Astrocyte (in vitro differentiated cells and primary cell): ENCODE results near the gene SLC6A3. TPM values are rescaled to one million over a fixed set of nuclear protein-coding genes. Genes with fewer than 3 reads are reported as not detected.

Source experiments
- DNase-seq: peaks from one replicate; pipeline ENCODE4 v3.0.0-alpha.2; 2010; ENCODE audit warnings: low read depth
- FAIRE-seq: peaks from 2 replicates; lab custom pipeline; 2011; peaks lifted over from hg19 to GRCh38; lab: Jason Lieb, UNC
- H2AFZ ChIP-seq: 2 replicates; pipeline ENCODE4 v1.6.0; 2012; ENCODE audit warnings: low read depth, low read length, inconsistent platforms
- H3K27ac ChIP-seq: 2 replicates; pipeline ENCODE4 v1.5.1; 2011; ENCODE audit warnings: low read depth, low read length, inconsistent platforms
- H3K27me3 ChIP-seq: 2 replicates; pipeline ENCODE4 v1.6.0; 2011; ENCODE audit warnings: low read length, inconsistent platforms; ENCODE audit not compliant: insufficient read depth
- H3K36me3 ChIP-seq: 2 replicates; pipeline ENCODE4 v1.5.1; 2011; ENCODE audit warnings: low read length, inconsistent platforms; ENCODE audit not compliant: insufficient read depth
- H3K4me1 ChIP-seq: 2 replicates; pipeline ENCODE4 v1.5.1; 2011; ENCODE audit warnings: low read length, inconsistent platforms; ENCODE audit not compliant: insufficient read depth
- H3K4me2 ChIP-seq: 2 replicates; pipeline ENCODE4 v1.6.0; 2012; ENCODE audit warnings: low read length, inconsistent platforms
- H3K4me3 ChIP-seq: 2 replicates; pipeline ENCODE4 v1.5.1; 2011; ENCODE audit warnings: low read depth, mild to moderate bottlenecking, low read length, inconsistent platforms; ENCODE audit not compliant: insufficient read depth
- H3K79me2 ChIP-seq: 2 replicates; pipeline ENCODE4 v1.6.0; 2012; ENCODE audit warnings: mild to moderate bottlenecking, low read length, inconsistent platforms; ENCODE audit not compliant: insufficient read depth
- H3K9ac ChIP-seq: 2 replicates; pipeline ENCODE4 v1.6.0; 2012; ENCODE audit warnings: mild to moderate bottlenecking, low read length, inconsistent platforms
- H3K9me3 ChIP-seq: 2 replicates; pipeline ENCODE4 v1.5.1; 2012; ENCODE audit warnings: low read depth, mild to moderate bottlenecking, low read length, inconsistent platforms; ENCODE audit not compliant: insufficient read depth
- H4K20me1 ChIP-seq: 2 replicates; pipeline ENCODE4 v1.6.0; 2012; ENCODE audit warnings: low read length, inconsistent platforms; ENCODE audit not compliant: insufficient read depth
- H3K27ac Mint-ChIP-seq: one replicate; pipeline ENCODE4 v1.8.0; 2021; ENCODE audit warnings: mild to moderate bottlenecking, mixed read lengths; ENCODE audit not compliant: unreplicated experiment
- H3K27me3 Mint-ChIP-seq: one replicate; pipeline ENCODE4 v1.8.0; 2021; ENCODE audit warnings: low read depth, mixed read lengths; ENCODE audit not compliant: unreplicated experiment
- H3K36me3 Mint-ChIP-seq: one replicate; pipeline ENCODE4 v1.8.0; 2021; ENCODE audit warnings: low read depth, mixed read lengths; ENCODE audit not compliant: unreplicated experiment
- H3K4me1 Mint-ChIP-seq: one replicate; pipeline ENCODE4 v1.8.0; 2021; ENCODE audit warnings: low read depth, mixed read lengths; ENCODE audit not compliant: unreplicated experiment
- H3K4me3 Mint-ChIP-seq: one replicate; pipeline ENCODE4 v1.8.0; 2021; ENCODE audit warnings: mild to moderate bottlenecking, moderate library complexity, mixed read lengths; ENCODE audit not compliant: unreplicated experiment
- H3K9me3 Mint-ChIP-seq: one replicate; pipeline ENCODE4 v1.8.0; 2021; ENCODE audit warnings: mild to moderate bottlenecking, mixed read lengths; ENCODE audit not compliant: unreplicated experiment
- EZH2 ChIP-seq: IDR thresholded peaks from 2 replicates; pipeline ENCODE4 v1.6.1; 2012; ENCODE audit warnings: mild to moderate bottlenecking, low read length, inconsistent platforms; ENCODE audit not compliant: insufficient read depth
- total RNA-seq: library from RNA; stranded (reverse); gene quantifications from 2 replicates; pipeline ENCODE4 v1.2.1, GENCODE V29; 2021
- TF ChIP-seq, protein P1 (sequence below): IDR thresholded peaks from 2 replicates; pipeline ENCODE4 v1.5.1; 2011; ENCODE audit warnings: low read depth, mild to moderate bottlenecking, inconsistent platforms, low read length, moderate library complexity; ENCODE audit not compliant: insufficient read depth

SLC6A3 gene
- total RNA-seq, 1 donor from 2014 or later, result 0.07 TPM

DNA sequence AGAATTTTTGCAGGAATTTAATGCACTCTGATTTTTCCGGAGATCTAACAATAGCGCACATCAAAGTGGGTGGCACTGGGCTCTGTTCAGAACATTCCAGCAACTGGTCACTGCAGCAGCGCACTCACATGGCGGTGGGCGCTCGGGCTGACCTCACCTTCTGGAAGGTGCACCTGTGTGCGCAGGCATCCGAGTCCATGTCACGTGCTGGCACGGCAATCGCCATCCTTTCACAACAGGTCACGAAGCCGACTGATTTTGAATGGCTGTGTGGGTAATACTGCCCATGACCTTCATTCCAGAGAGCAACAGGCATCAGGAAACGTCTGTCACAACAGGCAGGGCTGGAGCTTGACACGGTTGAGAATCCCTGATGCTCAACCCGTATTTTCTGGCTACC is 81.7 kb downstream of the SLC6A3 start:
- no peaks in the 10 kb centered on the region for H3K4me1 Mint-ChIP-seq
- peaks cover 12% of the 10 kb centered on the region for H3K27me3 ChIP-seq
- H3K9me3 Mint-ChIP-seq, result no peaks in the 10 kb centered on the region
- no peak overlapping the region for H2AFZ ChIP-seq
- H3K36me3 Mint-ChIP-seq, result no peaks in the 10 kb centered on the region
- H4K20me1 ChIP-seq, result no peaks in the 10 kb centered on the region
- no peaks in the 10 kb centered on the region for H3K36me3 ChIP-seq
- no peak overlapping the region for H3K27ac ChIP-seq
- no peak overlapping the region for H3K4me3 ChIP-seq
- H3K79me2 ChIP-seq, result no peaks in the 10 kb centered on the region
- no peak overlapping the region for H3K27ac Mint-ChIP-seq
- H3K9me3 ChIP-seq, result no peaks in the 10 kb centered on the region
- H3K4me3 Mint-ChIP-seq, result no peak overlapping the region
- no peaks in the 10 kb centered on the region for H3K4me1 ChIP-seq
- no peak overlapping the region for H3K4me2 ChIP-seq
- no peak for DNase-seq
- H3K9ac ChIP-seq, result no peak overlapping the region
- peaks cover 63% of the 10 kb centered on the region for H3K27me3 Mint-ChIP-seq
- TF ChIP-seq EZH2, result no peak
- TF ChIP-seq, protein P1, sequence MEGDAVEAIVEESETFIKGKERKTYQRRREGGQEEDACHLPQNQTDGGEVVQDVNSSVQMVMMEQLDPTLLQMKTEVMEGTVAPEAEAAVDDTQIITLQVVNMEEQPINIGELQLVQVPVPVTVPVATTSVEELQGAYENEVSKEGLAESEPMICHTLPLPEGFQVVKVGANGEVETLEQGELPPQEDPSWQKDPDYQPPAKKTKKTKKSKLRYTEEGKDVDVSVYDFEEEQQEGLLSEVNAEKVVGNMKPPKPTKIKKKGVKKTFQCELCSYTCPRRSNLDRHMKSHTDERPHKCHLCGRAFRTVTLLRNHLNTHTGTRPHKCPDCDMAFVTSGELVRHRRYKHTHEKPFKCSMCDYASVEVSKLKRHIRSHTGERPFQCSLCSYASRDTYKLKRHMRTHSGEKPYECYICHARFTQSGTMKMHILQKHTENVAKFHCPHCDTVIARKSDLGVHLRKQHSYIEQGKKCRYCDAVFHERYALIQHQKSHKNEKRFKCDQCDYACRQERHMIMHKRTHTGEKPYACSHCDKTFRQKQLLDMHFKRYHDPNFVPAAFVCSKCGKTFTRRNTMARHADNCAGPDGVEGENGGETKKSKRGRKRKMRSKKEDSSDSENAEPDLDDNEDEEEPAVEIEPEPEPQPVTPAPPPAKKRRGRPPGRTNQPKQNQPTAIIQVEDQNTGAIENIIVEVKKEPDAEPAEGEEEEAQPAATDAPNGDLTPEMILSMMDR, result no peak
- no peak for FAIRE-seq

DNA sequence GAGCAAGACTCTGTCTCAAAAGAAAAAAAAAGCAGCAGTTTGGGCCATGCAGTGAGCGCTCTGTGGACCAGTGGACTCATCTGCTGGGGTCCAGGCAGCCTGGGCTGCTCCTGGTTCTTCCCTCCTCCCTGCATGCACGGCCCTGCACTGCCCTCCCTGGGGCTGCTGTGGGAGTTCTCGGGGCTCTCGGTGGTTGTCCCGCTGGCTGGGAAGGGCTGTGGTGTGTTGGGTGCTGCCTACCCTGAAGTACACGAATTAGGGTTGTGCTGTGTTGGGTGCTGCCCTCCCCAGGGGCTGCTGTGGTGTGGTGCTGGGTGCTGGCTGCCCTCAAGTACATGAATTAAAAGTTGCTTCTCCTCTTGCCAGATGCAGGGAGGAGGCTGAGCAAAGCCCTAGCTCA is 82.1 kb downstream of the SLC6A3 start:
- Histone ChIP-seq H3K36me3 (no peaks in the 10 kb centered on the region), H3K4me2 (no peak overlapping the region), H3K4me1 (no peaks in the 10 kb centered on the region), H3K4me3 (no peak overlapping the region), H3K27me3 (peaks cover 12% of the 10 kb centered on the region), H2AFZ (no peak overlapping the region), H3K79me2 (no peaks in the 10 kb centered on the region), H3K9ac (no peak overlapping the region), H3K27ac (no peak overlapping the region), H3K9me3 (no peaks in the 10 kb centered on the region), H4K20me1 (no peaks in the 10 kb centered on the region)
- H3K27ac Mint-ChIP-seq, result no peak overlapping the region
- H3K4me3 Mint-ChIP-seq, result no peak overlapping the region
- H3K9me3 Mint-ChIP-seq, result no peaks in the 10 kb centered on the region
- peaks cover 59% of the 10 kb centered on the region for H3K27me3 Mint-ChIP-seq
- no peaks in the 10 kb centered on the region for H3K36me3 Mint-ChIP-seq
- no peaks in the 10 kb centered on the region for H3K4me1 Mint-ChIP-seq
- FAIRE-seq (no peak), DNase-seq (no peak)
- no peak for TF ChIP-seq EZH2
- TF ChIP-seq, protein P1, result no peak

DNA sequence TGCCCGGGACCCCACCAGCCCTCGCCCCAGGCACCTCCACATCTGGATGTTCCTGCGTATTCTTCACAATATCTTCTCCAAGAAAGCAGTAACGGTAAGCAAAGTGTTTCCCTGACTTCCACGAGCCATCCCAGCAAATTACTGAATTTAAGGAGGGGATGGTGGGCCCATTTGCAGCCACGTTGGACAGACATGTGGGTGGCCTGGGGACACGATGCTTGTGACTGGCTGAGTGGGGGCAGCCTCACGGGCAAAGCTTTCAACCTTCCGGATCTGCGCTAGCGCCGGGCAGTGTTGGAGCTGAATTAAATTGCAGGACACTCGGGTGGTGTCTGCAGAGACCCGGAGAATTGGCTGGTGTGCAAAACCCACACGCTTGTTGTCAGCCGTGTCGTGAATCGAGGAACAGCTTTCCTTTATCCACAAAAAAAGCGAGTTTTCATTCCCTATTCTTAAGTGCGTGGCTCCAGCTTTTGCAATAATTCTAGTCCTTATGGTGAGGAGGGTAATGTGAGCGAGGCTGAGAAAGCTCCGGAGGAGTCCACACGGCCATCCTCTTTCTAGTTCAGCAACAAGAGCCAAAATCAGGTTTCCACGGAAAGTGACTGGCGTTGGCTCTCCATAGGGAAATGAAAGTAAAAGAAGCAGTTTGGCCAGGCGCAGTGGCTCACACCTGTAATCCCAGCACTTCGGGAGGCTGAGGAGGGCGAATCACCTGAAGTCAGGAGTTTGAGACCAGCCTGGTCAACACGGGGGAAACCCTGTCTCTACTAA is 82.8 kb downstream of the SLC6A3 start:
- H2AFZ ChIP-seq, result no peak overlapping the region
- TF ChIP-seq EZH2, result no peak
- TF ChIP-seq, protein P1, result no peak
- Mint-ChIP-seq H3K4me1 (no peaks in the 10 kb centered on the region), H3K9me3 (no peaks in the 10 kb centered on the region), H3K27ac (no peak overlapping the region), H3K4me3 (no peak overlapping the region), H3K27me3 (peaks cover 62% of the 10 kb centered on the region), H3K36me3 (no peaks in the 10 kb centered on the region)
- H3K4me1 ChIP-seq, result no peaks in the 10 kb centered on the region
- no peaks in the 10 kb centered on the region for H3K9me3 ChIP-seq
- DNase-seq (no peak), FAIRE-seq (no peak)
- no peak overlapping the region for H3K9ac ChIP-seq
- no peaks in the 10 kb centered on the region for H4K20me1 ChIP-seq
- H3K36me3 ChIP-seq, result no peaks in the 10 kb centered on the region
- H3K79me2 ChIP-seq, result no peaks in the 10 kb centered on the region
- no peak overlapping the region for H3K27ac ChIP-seq
- peaks cover 12% of the 10 kb centered on the region for H3K27me3 ChIP-seq
- H3K4me3 ChIP-seq, result no peak overlapping the region
- no peak overlapping the region for H3K4me2 ChIP-seq
